DOHH2 (cell line): ENCODE measurements around the gene DMXL1.

Source experiments
- H3F3A ChIP-seq: fragments of 200-600 bp; sonication (generic), shearing (Covaris generic); 2 replicates; pipeline ENCODE4 v1.6.0; 2016; ENCODE audit warnings: antibody characterized with exemption, mild to moderate bottlenecking; ENCODE audit not compliant: control insufficient read depth, insufficient read depth
- H3K27ac ChIP-seq: fragments of 200-600 bp; sonication (generic); 2 replicates; pipeline ENCODE4 v1.5.1; 2014; ENCODE audit warnings: low read depth, mild to moderate bottlenecking, low read length, moderate library complexity
- H3K27me3 ChIP-seq: fragments of 200-600 bp; sonication (generic); 2 replicates; pipeline ENCODE4 v1.6.1; 2014; ENCODE audit warnings: mild to moderate bottlenecking, low read length, mixed read lengths; ENCODE audit not compliant: control insufficient read depth
- H3K36me3 ChIP-seq: fragments of 200-600 bp; sonication (generic); 2 replicates; pipeline ENCODE4 v1.6.1; 2014; ENCODE audit warnings: mild to moderate bottlenecking, low read length, moderate library complexity, mixed read lengths; ENCODE audit not compliant: control insufficient read depth
- H3K4me1 ChIP-seq: fragments of 200-600 bp; sonication (generic); 2 replicates; pipeline ENCODE4 v1.6.1; 2014; ENCODE audit warnings: mild to moderate bottlenecking, low read length, mixed read lengths; ENCODE audit not compliant: control insufficient read depth
- H3K4me2 ChIP-seq: fragments of 200-600 bp; sonication (generic); 2 replicates; pipeline ENCODE4 v1.6.0; 2014; ENCODE audit warnings: mild to moderate bottlenecking, low read length, moderate library complexity
- H3K4me3 ChIP-seq: fragments of 200-600 bp; sonication (generic); 2 replicates; pipeline ENCODE4 v1.5.1; 2014; ENCODE audit warnings: mild to moderate bottlenecking, low read length, mixed read lengths
- H3K79me2 ChIP-seq: fragments of 200-600 bp; sonication (generic); 2 replicates; pipeline ENCODE4 v1.6.1; 2014; ENCODE audit warnings: mild to moderate bottlenecking, low read length, mixed read lengths; ENCODE audit not compliant: control insufficient read depth
- H3K9me2 ChIP-seq: fragments of 200-600 bp; sonication (generic); replicated peaks from 2 replicates; pipeline ENCODE4 v1.6.1; 2014; ENCODE audit warnings: mild to moderate bottlenecking, low read length, mixed read lengths; ENCODE audit not compliant: control insufficient read depth
- H3K9me3 ChIP-seq: fragments of 200-600 bp; sonication (generic); 2 replicates; pipeline ENCODE4 v1.6.1; 2014; ENCODE audit warnings: antibody characterized with exemption, low read length, mixed read lengths; ENCODE audit not compliant: control insufficient read depth, insufficient read depth
- H4K20me1 ChIP-seq: fragments of 200-600 bp; sonication (generic); 2 replicates; pipeline ENCODE4 v1.6.0; 2014; ENCODE audit warnings: low read depth, mild to moderate bottlenecking, antibody characterized with exemption, low read length, moderate library complexity; ENCODE audit not compliant: control insufficient read depth, insufficient read depth
- CTCF ChIP-seq: fragments of 200-600 bp; sonication (generic); IDR thresholded peaks from one replicate; pipeline ENCODE4 v1.5.1; 2014; ENCODE audit warnings: antibody characterized with exemption, mild to moderate bottlenecking, low read depth, low read length; ENCODE audit not compliant: poor library complexity, severe bottlenecking
- EZH2phosphoT487 ChIP-seq: fragments of 200-600 bp; sonication (generic); IDR thresholded peaks from 2 replicates; pipeline ENCODE4 v1.6.1; 2017; ENCODE audit warnings: borderline replicate concordance, mild to moderate bottlenecking, antibody characterized with exemption, low read length, moderate library complexity, mixed read lengths

DMXL1 gene

GRCh38 chr5:119083679-119084078, 12.8 kb downstream of the DMXL1 start:
- Histone ChIP-seq H3F3A (peaks cover 4% of the 10 kb centered on the region; the same call in 1 of the 2 replicates), H3K79me2 (peaks cover 95% of the 10 kb centered on the region), H3K9me3 (no peaks in the 10 kb centered on the region), H3K36me3 (peaks cover 10% of the 10 kb centered on the region), H3K27me3 (no peaks in the 10 kb centered on the region), H3K9me2 (no peaks in the 10 kb centered on the region), H3K4me3 (no peak overlapping the region), H3K27ac (no peak overlapping the region), H4K20me1 (no peaks in the 10 kb centered on the region), H3K4me1 (peaks cover 29% of the 10 kb centered on the region), H3K4me2 (peak overlapping the region; percentile 31; the same call in 1 of the 2 replicates)
- TF ChIP-seq CTCF (no peak), EZH2phosphoT487 (no peak)

- Histone ChIP-seq H3K9me2 (no peaks in the 10 kb centered on the region), H4K20me1 (no peaks in the 10 kb centered on the region), H3K9me3 (no peaks in the 10 kb centered on the region), H3K4me3 (no peak overlapping the region), H3K36me3 (peaks cover 7% of the 10 kb centered on the region), H3F3A (no peaks in the 10 kb centered on the region), H3K79me2 (peaks cover 95% of the 10 kb centered on the region), H3K27ac (no peak overlapping the region), H3K4me2 (peak overlapping the region; percentile 24), H3K4me1 (peaks cover 29% of the 10 kb centered on the region), H3K27me3 (no peaks in the 10 kb centered on the region)
- no peak for TF ChIP-seq EZH2phosphoT487
- no peak for TF ChIP-seq CTCF
These were observed 17.6 kb downstream of the DMXL1 start for GRCh38 chr5:119088438-119088837.

GRCh38 chr5:119095611-119096010, 24.7 kb downstream of the DMXL1 start:
- H3K79me2 ChIP-seq: peaks cover 64% of the 10 kb centered on the region
- TF ChIP-seq CTCF (no peak), EZH2phosphoT487 (no peak)

More at GRCh38 chr5:119095611-119096010, 24.7 kb downstream of the DMXL1 start:
- no peaks in the 10 kb centered on the region for H3F3A ChIP-seq
- H3K4me1 ChIP-seq: peaks cover 14% of the 10 kb centered on the region
- peaks cover 6% of the 10 kb centered on the region for H3K36me3 ChIP-seq
- H3K9me2 ChIP-seq: no peaks in the 10 kb centered on the region
- no peaks in the 10 kb centered on the region for H3K9me3 ChIP-seq
- no peaks in the 10 kb centered on the region for H4K20me1 ChIP-seq
- no peak overlapping the region for H3K4me2 ChIP-seq
- no peak overlapping the region for H3K4me3 ChIP-seq
- H3K27ac ChIP-seq: no peak overlapping the region
- H3K27me3 ChIP-seq: no peaks in the 10 kb centered on the region
